ENCODE measurements around the gene OLIG2.

The OLIG2 gene

DNA sequence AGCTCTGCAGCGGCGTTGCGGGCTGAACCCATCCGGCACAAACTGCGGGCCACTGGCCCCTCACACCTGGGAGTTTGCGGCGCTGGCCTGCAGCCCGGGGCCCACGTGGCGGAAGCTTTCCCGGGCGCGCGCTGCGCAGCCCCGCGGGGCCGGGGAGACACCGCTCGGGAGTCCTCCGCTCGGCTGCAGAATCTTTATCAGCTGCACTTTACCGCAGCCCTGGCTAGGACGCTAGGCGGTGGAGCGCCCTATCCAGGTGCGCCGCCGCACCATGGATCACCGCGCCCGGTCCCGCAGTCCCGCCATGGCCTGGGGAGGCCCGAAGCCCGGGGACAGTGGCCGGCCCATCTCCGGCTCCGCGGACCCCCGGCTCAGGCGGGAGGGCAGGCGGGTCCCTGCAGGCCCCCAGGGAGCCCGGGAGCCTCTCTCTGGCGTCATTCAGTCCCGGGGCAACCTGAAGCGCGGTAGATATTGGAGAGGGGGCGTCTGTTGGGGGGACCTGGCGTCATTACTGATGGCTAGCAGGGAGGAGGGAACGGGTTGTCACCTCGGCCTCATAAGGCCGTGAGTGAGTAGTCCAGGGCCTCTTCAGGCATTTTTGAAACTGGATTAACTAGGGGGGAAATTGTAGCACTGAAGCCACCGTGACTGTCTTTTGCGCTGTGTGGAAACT, 5.7 kb upstream of the OLIG2 start:
- no peak for DNase-seq (ENCODE audit: low read depth)

DNA sequence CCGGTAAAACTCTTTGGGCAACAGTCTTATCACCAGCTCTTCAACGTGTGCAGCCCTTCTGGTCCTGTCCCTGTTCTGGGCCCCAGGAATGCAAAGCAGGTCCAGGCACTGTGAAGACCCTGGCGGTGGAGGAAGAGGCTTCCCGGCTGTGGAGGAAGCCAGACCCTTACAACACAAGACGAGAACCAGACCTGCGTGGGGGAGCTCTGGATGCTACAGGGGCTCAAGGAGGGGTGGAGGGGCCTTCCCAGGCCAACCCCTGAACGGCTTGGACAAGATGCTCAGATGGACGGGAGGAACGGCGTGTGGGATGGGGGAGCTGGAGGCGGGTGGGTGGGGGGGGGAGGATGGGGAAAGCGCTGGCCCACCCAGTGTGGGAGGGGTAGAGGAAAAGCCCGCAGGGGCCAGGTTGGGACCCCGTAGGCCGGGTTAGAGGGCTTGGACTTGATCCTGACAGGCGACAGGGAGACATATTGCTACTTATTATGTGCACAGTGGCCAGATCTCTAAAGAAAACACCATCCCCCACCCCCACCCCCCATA, 5.1 kb upstream of the OLIG2 start:
- no peak for DNase-seq (ENCODE audit: low read depth)

DNA sequence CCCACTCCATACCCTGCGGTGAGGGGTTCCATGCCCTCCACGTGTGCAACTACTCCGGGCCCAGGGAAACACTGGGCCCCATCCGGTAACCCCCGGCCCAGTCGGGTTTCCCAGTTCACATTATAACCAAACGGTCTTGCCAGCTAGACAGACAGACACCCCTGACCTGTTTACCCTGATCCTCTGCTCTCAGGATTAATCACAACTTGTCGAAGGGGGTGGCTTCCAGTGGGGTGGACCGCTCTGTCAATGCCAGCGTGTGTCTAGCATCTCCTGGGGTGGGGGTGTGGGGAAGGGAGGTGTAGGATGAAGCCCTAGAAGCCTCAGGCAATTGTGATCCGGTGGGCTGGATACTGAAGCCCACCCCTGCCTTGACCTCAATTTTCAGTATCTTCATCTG, 4.6 kb upstream of the OLIG2 start:
- DNase-seq (ENCODE audit: low read depth) = no peak

DNA sequence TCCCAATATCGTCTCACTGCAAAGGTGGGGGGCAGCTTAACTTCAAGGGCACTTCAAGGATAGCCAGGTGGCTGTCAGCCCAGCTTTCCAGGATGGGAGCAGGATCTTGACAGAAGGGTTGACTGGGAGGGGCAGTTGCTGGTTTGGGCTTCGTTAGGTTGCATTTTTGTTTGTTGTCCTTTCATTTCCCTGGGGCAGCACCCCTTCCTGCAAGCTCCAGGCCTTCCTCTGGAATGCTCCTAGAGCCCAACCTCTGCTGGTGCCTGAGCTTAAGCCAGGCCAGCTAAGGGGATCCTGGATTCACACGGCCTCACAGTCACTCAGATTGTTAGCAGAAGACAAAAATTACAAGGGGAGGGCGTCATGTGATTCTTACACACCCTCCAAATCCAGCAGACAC, 4.1 kb upstream of the OLIG2 start:
- DNase-seq (ENCODE audit: low read depth) = no peak

DNA sequence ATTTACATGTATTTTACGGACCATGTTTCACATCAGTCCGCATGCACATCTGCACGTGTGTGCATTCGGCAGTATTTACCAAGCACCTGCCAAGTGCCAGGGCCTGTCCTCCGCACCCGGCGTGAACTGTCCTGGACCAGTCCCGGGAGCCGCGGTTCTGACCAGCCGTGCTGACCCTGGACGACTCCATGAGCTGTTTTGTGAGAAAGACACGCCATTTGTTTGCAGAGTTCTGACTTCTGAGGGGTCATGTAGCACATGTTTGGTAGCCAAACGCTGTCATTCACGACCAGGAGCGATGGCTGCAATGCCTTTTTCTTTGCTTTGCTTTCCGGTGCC, 3.3 kb upstream of the OLIG2 start:
- DNase-seq (ENCODE audit: low read depth) = no peak

DNA sequence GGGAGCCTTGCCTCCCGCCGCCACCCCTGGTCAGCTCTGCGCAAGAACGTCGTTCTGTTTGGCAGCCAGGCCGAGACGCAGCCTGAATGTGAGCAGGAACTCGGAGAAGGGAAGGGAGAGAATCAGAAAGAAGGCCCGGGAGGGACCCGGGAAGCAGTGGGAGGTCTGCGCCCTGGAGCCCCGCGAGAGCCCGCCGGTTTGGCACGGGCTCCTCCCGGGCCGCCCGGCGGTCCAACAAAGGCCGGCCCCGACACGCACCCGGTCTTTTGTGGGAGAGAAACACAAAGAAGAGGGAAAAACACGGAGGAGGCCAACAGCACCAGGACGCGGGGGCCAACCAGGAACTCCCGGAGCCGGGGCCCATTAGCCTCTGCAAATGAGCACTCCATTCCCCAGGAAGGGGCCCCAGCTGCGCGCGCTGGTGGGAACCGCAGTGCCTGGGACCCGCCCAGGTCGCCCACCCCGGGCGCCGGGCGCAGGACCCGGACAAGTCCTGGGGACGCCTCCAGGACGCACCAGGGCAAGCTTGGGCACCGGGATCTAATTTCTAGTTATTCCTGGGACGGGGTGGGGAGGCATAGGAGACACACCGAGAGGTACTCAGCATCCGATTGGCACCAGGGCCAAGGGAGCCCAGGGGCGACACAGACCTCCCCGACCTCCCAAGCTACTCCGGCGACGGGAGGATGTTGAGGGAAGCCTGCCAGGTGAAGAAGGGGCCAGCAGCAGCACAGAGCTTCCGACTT, 2.7 kb upstream of the OLIG2 start:
- no peak for DNase-seq (ENCODE audit: low read depth)

DNA sequence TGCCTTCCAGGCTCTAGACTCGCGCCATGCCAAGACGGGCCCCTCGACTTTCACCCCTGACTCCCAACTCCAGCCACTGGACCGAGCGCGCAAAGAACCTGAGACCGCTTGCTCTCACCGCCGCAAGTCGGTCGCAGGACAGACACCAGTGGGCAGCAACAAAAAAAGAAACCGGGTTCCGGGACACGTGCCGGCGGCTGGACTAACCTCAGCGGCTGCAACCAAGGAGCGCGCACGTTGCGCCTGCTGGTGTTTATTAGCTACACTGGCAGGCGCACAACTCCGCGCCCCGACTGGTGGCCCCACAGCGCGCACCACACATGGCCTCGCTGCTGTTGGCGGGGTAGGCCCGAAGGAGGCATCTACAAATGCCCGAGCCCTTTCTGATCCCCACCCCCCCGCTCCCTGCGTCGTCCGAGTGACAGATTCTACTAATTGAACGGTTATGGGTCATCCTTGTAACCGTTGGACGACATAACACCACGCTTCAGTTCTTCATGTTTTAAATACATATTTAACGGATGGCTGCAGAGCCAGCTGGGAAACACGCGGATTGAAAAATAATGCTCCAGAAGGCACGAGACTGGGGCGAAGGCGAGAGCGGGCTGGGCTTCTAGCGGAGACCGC, 2.0 kb upstream of the OLIG2 start:
- no peak for DNase-seq (ENCODE audit: low read depth)

DNA sequence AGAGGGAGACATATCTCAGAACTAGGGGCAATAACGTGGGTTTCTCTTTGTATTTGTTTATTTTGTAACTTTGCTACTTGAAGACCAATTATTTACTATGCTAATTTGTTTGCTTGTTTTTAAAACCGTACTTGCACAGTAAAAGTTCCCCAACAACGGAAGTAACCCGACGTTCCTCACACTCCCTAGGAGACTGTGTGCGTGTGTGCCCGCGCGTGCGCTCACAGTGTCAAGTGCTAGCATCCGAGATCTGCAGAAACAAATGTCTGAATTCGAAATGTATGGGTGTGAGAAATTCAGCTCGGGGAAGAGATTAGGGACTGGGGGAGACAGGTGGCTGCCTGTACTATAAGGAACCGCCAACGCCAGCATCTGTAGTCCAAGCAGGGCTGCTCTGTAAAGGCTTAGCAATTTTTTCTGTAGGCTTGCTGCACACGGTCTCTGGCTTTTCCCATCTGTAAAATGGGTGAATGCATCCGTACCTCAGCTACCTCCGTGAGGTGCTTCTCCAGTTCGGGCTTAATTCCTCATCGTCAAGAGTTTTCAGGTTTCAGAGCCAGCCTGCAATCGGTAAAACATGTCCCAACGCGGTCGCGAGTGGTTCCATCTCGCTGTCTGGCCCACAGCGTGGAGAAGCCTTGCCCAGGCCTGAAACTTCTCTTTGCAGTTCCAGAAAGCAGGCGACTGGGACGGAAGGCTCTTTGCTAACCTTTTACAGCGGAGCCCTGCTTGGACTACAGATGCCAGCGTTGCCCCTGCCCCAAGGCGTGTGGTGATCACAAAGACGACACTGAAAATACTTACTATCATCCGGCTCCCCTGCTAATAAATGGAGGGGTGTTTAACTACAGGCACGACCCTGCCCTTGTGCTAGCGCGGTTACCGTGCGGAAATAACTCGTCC, 1.3 kb upstream of the OLIG2 start:
- no peak for DNase-seq (ENCODE audit: low read depth)

DNA sequence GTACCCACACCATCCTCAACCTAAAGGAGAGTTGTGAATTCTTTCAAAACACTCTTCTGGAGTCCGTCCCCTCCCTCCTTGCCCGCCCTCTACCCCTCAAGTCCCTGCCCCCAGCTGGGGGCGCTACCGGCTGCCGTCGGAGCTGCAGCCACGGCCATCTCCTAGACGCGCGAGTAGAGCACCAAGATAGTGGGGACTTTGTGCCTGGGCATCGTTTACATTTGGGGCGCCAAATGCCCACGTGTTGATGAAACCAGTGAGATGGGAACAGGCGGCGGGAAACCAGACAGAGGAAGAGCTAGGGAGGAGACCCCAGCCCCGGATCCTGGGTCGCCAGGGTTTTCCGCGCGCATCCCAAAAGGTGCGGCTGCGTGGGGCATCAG, 638 bp upstream of the OLIG2 start:
- no peak for DNase-seq (ENCODE audit: low read depth)

DNA sequence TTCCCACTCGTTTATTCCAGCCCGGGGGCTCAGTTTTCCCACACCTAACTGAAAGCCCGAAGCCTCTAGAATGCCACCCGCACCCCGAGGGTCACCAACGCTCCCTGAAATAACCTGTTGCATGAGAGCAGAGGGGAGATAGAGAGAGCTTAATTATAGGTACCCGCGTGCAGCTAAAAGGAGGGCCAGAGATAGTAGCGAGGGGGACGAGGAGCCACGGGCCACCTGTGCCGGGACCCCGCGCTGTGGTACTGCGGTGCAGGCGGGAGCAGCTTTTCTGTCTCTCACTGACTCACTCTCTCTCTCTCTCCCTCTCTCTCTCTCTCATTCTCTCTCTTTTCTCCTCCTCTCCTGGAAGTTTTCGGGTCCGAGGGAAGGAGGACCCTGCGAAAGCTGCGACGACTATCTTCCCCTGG, 716 bp downstream of the OLIG2 start:
- DNase-seq (ENCODE audit: low read depth) = no peak

DNA sequence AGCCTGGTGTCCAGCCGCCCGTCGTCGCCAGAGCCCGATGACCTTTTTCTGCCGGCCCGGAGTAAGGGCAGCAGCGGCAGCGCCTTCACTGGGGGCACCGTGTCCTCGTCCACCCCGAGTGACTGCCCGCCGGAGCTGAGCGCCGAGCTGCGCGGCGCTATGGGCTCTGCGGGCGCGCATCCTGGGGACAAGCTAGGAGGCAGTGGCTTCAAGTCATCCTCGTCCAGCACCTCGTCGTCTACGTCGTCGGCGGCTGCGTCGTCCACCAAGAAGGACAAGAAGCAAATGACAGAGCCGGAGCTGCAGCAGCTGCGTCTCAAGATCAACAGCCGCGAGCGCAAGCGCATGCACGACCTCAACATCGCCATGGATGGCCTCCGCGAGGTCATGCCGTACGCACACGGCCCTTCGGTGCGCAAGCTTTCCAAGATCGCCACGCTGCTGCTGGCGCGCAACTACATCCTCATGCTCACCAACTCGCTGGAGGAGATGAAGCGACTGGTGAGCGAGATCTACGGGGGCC, 1.2 kb downstream of the OLIG2 start:
- DNase-seq (ENCODE audit: low read depth) = no peak

DNA sequence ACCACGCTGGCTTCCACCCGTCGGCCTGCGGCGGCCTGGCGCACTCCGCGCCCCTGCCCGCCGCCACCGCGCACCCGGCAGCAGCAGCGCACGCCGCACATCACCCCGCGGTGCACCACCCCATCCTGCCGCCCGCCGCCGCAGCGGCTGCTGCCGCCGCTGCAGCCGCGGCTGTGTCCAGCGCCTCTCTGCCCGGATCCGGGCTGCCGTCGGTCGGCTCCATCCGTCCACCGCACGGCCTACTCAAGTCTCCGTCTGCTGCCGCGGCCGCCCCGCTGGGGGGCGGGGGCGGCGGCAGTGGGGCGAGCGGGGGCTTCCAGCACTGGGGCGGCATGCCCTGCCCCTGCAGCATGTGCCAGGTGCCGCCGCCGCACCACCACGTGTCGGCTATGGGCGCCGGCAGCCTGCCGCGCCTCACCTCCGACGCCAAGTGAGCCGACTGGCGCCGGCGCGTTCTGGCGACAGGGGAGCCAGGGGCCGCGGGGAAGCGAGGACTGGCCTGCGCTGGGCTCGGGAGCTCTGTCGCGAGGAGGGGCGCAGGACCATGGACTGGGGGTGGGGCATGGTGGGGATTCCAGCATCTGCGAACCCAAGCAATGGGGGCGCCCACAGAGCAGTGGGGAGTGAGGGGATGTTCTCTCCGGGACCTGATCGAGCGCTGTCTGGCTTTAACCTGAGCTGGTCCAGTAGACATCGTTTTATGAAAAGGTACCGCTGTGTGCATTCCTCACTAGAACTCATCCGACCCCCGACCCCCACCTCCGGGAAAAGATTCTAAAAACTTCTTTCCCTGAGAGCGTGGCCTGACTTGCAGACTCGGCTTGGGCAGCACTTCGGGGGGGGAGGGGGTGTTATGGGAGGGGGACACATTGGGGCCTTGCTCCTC, 1.9 kb downstream of the OLIG2 start:
- no peak for DNase-seq (ENCODE audit: low read depth)

DNA sequence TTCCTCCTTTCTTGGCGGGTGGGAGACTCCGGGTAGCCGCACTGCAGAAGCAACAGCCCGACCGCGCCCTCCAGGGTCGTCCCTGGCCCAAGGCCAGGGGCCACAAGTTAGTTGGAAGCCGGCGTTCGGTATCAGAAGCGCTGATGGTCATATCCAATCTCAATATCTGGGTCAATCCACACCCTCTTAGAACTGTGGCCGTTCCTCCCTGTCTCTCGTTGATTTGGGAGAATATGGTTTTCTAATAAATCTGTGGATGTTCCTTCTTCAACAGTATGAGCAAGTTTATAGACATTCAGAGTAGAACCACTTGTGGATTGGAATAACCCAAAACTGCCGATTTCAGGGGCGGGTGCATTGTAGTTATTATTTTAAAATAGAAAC, 2.5 kb downstream of the OLIG2 start:
- DNase-seq (ENCODE audit: low read depth) = no peak

DNA sequence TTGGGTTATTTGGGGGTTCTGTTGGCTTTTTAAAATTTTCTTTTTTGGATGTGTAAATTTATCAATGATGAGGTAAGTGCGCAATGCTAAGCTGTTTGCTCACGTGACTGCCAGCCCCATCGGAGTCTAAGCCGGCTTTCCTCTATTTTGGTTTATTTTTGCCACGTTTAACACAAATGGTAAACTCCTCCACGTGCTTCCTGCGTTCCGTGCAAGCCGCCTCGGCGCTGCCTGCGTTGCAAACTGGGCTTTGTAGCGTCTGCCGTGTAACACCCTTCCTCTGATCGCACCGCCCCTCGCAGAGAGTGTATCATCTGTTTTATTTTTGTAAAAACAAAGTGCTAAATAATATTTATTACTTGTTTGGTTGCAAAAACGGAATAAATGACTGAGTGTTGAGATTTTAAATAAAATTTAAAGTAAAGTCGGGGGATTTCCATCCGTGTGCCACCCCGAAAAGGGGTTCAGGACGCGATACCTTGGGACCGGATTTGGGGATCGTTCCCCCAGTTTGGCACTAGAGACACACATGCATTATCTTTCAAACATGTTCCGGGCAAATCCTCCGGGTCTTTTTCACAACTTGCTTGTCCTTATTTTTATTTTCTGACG, 3.1 kb downstream of the OLIG2 start:
- no peak for DNase-seq (ENCODE audit: low read depth)

DNA sequence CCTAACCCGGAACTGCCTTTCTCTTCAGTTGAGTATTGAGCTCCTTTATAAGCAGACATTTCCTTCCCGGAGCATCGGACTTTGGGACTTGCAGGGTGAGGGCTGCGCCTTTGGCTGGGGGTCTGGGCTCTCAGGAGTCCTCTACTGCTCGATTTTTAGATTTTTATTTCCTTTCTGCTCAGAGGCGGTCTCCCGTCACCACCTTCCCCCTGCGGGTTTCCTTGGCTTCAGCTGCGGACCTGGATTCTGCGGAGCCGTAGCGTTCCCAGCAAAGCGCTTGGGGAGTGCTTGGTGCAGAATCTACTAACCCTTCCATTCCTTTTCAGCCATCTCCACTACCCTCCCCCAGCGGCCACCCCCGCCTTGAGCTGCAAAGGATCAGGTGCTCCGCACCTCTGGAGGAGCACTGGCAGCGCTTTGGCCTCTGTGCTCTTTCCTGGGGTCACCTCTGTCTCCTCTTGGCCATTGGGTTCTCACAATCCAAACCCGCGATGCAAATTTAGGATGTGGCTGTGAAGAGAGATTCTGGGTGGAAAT, 3.7 kb downstream of the OLIG2 start:
- no peak for DNase-seq (ENCODE audit: low read depth)

DNA sequence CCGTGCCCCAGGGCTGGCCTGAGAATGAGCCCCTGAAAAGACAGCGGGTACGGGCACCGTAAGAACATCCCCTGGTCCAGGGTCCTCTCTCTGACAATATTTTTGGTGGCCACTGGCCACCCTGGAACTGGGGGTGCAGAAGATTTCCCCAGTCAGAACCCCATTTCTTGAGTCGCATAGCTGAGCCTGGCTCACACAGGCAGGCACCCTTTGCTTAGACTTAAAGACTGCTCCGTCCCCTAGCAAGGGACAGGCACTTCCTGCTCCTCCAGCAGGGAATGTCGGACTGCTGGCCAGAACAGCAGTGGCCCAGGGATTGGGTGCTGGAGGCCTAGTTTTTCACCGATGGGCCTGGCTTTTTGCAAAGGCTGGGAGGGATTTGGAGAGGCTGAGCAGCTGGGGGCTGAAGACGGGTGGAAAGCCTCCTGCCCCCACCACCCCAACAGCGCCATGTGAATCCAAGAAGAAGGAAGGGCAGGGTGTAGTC, 4.3 kb downstream of the OLIG2 start:
- no peak for DNase-seq (ENCODE audit: low read depth)

DNA sequence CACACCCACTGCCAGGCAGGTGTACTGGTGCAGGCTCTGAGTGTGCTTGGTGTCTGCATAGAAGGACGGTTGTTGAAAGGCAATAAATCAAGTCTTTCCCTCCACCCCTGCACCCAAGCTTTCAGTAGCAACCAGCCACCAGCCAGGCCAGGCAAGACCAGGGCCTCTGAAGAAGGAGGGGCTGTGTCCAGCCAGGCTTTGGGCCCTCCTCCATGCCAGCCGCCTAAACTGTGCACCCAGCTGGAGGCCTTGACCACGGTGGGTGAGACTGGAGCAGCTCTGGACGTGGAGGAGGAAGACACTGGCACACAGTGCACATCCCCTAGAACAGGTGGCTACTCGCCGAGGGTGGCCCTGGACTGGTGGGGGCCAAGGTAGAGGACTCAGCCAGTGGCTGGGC, 4.9 kb downstream of the OLIG2 start:
- no peak for DNase-seq (ENCODE audit: low read depth)

DNA sequence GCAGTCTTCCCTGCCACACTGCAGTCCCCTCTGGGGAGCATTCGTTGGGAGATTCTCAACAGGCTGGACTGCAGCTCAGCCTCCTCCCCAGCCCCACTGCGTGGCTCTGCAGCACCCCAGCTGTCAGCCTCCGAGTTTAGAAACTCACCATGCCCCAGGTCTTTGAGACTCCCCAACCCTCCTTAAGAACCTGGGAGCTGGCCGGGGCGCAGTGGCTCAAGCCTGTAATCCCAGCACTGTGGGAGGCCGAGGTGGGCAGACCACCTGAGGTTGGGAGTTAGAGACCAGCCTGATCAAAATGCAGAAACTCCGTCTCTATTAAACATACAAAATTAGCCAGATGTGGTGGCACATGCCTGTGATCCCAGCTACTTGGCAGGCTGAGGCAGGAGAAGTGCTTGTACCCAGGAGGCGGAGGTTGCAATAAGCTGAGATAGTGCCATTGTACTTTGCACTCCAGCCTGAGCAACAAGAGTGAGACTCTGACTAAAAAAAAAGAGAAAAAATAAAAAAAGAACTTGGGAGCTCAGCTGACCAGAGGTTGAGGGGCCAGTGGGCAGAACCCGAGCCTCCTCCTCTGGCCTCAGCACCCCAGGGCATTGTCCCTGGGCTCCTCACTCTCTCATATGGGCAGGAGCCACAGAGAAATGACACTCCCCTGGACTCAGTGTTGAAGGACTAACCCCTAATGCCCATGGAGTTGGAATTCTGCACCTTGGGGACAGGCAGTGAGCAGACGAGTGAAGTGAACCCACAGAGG, 5.6 kb downstream of the OLIG2 start:
- DNase-seq (ENCODE audit: low read depth) = no peak

DNA sequence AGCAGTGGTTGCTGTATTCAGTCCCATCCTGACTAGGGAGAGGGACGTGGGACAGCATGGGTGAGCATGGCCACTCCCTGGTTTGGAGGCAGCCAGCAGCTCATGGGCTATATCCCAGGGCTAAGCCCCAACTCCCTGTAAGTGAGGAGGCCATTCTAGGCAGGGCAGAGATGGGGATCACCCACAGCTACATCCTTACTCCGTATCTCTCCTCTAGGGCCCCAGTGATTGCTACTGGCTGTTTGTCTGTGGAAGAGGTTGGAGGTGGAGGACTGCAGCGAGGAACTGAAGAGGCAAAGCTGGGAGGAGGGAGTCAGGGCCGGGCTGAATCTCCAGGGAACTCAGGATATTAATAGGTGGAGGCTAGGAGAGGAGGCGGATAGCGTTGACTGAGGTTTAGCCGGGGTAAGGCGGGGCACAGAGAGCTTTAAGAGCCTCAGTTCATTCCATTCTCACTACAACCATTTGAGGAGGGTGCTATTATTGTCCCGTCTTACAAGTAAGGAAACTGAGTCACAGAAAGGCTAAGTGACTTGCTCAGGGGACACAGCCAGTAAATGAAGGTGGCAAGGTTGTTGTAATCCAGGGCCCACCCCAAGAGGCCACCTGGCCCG, 6.8 kb downstream of the OLIG2 start:
- no peak for DNase-seq (ENCODE audit: low read depth)

Measured in activated T-cell treated with anti-CD3 and anti-CD28 coated beads for 48 hours (primary cell).